Ishikawa (cell line): Measurements from ENCODE around the gene GNG8.

Experiments used
- EGR1 ChIP-seq: IDR thresholded peaks from 2 replicates; pipeline ENCODE4 v1.6.1; 2012
- EP300 ChIP-seq: IDR thresholded peaks from 2 replicates; pipeline ENCODE4 v1.6.1; 2012; ENCODE audit warnings: borderline replicate concordance
- FOXM1 ChIP-seq: IDR thresholded peaks from 2 replicates; pipeline ENCODE4 v1.6.1; 2012; ENCODE audit warnings: low read depth, borderline replicate concordance
- RAD21 ChIP-seq: IDR thresholded peaks from 2 replicates; pipeline ENCODE4 v1.6.1; 2012; ENCODE audit warnings: low read depth
- YY1 ChIP-seq: IDR thresholded peaks from 2 replicates; pipeline ENCODE4 v1.6.1; 2012; ENCODE audit warnings: low read depth

DNA sequence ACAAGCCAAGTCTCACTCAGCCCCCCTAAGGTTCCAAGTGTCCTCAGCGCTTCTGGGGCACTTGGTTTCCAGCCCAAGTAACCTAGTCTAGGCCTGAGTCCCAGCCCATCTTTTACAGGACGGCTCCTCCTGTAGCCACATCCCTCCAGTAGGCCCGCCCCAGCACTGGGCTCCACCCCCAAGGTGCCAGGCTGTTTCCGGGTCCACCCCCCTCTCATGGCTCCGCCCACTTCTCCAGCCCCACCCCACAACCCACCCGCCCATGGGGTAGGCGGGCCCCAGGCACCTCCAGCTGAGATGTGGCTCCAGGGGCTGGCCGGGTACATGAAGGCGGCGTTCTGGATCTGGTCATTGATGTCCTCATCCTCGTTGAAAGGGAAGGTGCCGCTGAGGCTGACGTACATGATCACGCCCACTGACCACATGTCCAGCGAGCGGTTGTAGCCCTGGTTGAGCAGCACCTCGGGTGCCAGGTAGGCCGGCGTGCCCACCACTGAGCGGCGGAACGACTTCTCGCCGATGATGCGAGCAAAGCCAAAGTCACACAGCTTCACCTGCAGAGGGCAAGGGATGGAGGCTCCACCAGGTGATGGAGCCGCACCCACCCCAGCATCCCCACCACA lies 42.2 kb upstream of the GNG8 start:
- TF ChIP-seq EP300 = no peak
- TF ChIP-seq EGR1 = no peak
- no peak for TF ChIP-seq YY1
- no peak for TF ChIP-seq RAD21
- no peak for TF ChIP-seq FOXM1
